Activated CD4-positive, alpha-beta memory T cell treated with anti-CD3 and anti-CD28 coated beads, Interleukin-2, amount 10 ng/mL, durations not matched to agents 7 days and 5 days (primary cell): Measurements from ENCODE around the gene LVRN. TPM values are rescaled to one million over a fixed set of nuclear protein-coding genes. Genes with fewer than 3 reads are reported as not detected.

Source experiments
- CTCF ChIA-PET: fragments of 350-600 bp; sonication (Branson Sonifier 250); formaldehyde crosslinking; loops from one replicate; lab custom pipeline; 2021; ENCODE audit warnings: antibody characterized with exemption, inconsistent platforms; lab: Charles Lee
- POLR2A ChIA-PET: fragments of 350-600 bp; sonication (Branson Sonifier 250); formaldehyde crosslinking; loops from one replicate; lab custom pipeline; 2021; ENCODE audit warnings: antibody characterized with exemption; lab: Charles Lee
- DNase-seq: peaks from one replicate; pipeline ENCODE4 v3.0.0-alpha.2; 2020
- H3K27ac Mint-ChIP-seq: one replicate; pipeline ENCODE4 v1.8.0; 2021; ENCODE audit warnings: mild to moderate bottlenecking, mixed read lengths
- H3K27me3 Mint-ChIP-seq: one replicate; pipeline ENCODE4 v1.8.0; 2021; ENCODE audit warnings: mixed read lengths
- H3K36me3 Mint-ChIP-seq: one replicate; pipeline ENCODE4 v1.8.0; 2021; ENCODE audit warnings: low read depth, mixed read lengths
- H3K4me1 Mint-ChIP-seq: one replicate; pipeline ENCODE4 v1.8.0; 2021; ENCODE audit warnings: mixed read lengths
- H3K4me3 Mint-ChIP-seq: one replicate; pipeline ENCODE4 v1.8.0; 2021; ENCODE audit warnings: mild to moderate bottlenecking, mixed read lengths
- H3K9me3 Mint-ChIP-seq: one replicate; pipeline ENCODE4 v1.8.0; 2021; ENCODE audit warnings: mixed read lengths
- total RNA-seq, 2 experiments: library from RNA; stranded (reverse); gene quantifications; one replicate each; pipeline ENCODE4 v1.2.3, GENCODE V29; 2021

LVRN gene
- total RNA-seq, 2 experiments from 2014 or later: 0.13 TPM; not detected in 1

DNA sequence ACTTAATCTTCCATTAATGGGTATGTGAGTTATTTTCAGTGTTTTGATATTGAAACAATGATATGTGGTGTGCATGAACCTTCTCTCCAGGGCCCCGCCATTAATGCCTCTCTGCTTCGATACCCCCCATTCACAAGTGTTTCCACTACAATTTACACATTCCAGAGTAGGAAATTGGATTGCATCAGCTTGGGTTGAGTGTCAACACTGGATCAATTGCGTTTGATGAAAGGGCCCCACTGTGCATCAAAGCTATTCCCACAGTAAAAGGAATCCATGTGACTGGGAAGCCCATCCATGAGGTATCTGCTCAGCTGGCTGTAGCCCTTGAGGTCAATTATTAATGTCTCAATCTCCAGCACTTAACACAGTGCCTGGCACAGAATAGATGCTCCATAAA lies 17.8 kb upstream of the LVRN start:
- H3K9me3 Mint-ChIP-seq: no peaks in the 10 kb centered on the region
- no peak for DNase-seq
- H3K36me3 Mint-ChIP-seq: no peaks in the 10 kb centered on the region
- ChIA-PET CTCF (no interaction called here), POLR2A (no interaction called here)
- H3K4me3 Mint-ChIP-seq: no peak overlapping the region
- H3K4me1 Mint-ChIP-seq: no peaks in the 10 kb centered on the region
- H3K27me3 Mint-ChIP-seq: no peaks in the 10 kb centered on the region
- H3K27ac Mint-ChIP-seq: no peak overlapping the region

DNA sequence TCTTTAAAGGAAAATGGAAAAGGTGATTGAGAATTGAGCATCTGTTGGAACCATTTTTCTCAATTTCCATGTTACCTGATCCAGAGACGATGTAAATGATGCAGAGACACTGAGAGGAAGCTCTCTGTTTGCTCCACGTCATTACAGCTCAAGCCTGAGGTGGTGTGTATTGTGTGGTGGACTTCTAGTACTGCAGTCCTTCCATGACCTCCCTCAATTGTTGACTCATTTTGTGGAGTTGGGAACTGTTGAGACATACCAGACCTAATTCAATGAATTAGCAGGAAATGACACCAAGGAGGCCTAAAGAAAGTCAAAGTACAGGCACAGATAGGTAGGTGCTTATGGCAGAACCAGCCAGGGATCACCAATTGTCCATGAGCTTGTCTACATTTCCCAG lies 15.6 kb upstream of the LVRN start:
- DNase-seq: no peak
- CTCF ChIA-PET: no interaction called here
- POLR2A ChIA-PET: no interaction called here
- no peak overlapping the region for H3K27ac Mint-ChIP-seq
- peaks cover 2% of the 10 kb centered on the region for H3K27me3 Mint-ChIP-seq
- H3K4me3 Mint-ChIP-seq: no peak overlapping the region
- H3K36me3 Mint-ChIP-seq: no peaks in the 10 kb centered on the region
- no peaks in the 10 kb centered on the region for H3K9me3 Mint-ChIP-seq
- no peaks in the 10 kb centered on the region for H3K4me1 Mint-ChIP-seq

DNA sequence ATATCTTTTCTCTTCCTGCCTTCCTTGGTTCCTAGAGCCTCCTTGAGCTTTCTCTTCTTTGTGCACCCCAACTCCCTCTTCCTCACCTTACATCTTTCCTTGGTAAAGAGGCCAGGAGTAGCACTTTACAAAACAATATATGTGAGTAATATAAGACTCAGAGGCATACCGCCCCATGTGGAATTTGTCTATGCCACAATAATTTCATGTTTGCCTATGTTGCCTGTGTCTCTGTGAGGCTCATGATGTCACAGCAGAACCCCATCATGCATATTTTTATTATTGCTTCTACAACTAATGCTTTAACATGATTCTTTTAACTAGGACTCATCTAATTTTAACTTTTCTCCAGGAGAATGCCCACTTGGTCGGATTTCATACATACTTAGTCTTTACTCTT lies 15.0 kb upstream of the LVRN start:
- no peaks in the 10 kb centered on the region for H3K4me1 Mint-ChIP-seq
- ChIA-PET CTCF (no interaction called here), POLR2A (no interaction called here)
- H3K9me3 Mint-ChIP-seq: no peaks in the 10 kb centered on the region
- H3K27me3 Mint-ChIP-seq: peaks cover 2% of the 10 kb centered on the region
- H3K4me3 Mint-ChIP-seq: no peak overlapping the region
- no peak overlapping the region for H3K27ac Mint-ChIP-seq
- H3K36me3 Mint-ChIP-seq: no peaks in the 10 kb centered on the region
- no peak for DNase-seq

DNA sequence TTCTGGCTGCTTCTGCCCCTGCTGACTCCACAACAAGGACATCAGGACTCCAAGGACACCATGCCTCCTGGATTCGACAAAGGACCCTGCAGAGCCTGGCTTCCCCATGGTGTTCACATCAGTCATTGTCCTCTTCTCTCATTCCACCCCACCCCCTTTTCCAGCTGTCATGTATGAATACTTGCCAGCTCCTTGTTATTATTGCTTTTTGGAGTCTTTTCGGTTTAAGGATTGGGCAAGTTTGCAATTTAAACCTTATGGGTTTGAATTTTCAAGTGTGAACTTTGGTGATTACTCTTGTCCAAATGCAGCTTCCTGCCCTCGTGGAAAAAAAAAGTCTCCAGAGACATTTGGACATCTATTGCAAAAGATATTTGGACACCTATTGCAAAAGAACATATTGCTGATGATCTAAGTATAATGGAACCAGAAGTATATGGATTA lies 14.2 kb upstream of the LVRN start:
- Mint-ChIP-seq H3K4me1 (no peaks in the 10 kb centered on the region), H3K4me3 (no peak overlapping the region), H3K27me3 (peaks cover 5% of the 10 kb centered on the region), H3K9me3 (no peaks in the 10 kb centered on the region), H3K36me3 (no peaks in the 10 kb centered on the region), H3K27ac (no peak overlapping the region)
- ChIA-PET POLR2A (no interaction called here), CTCF (no interaction called here)
- no peak for DNase-seq

DNA sequence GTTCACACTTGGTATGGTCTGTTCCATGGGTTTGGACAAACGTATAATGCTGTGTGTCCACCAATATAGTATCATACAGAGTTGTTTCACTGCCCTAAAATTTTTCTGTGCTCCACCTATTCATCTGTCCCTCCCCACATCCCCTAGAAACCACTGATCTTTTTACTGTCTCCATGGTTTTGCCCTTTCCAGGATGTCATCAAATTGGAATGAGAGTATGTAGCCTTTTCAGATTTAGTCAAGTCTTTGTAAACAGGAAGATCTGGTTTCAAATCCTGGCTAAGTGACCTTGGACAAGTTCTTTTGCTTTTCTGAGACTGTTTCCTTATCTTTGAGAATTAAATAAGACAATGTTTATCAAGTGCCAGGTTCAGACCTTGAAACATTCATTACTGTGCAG lies 13.2 kb upstream of the LVRN start:
- H3K4me1 Mint-ChIP-seq: no peaks in the 10 kb centered on the region
- no peak overlapping the region for H3K4me3 Mint-ChIP-seq
- no peak overlapping the region for H3K27ac Mint-ChIP-seq
- ChIA-PET CTCF (no interaction called here), POLR2A (no interaction called here)
- H3K36me3 Mint-ChIP-seq: no peaks in the 10 kb centered on the region
- DNase-seq: no peak
- no peaks in the 10 kb centered on the region for H3K9me3 Mint-ChIP-seq
- peaks cover 5% of the 10 kb centered on the region for H3K27me3 Mint-ChIP-seq

DNA sequence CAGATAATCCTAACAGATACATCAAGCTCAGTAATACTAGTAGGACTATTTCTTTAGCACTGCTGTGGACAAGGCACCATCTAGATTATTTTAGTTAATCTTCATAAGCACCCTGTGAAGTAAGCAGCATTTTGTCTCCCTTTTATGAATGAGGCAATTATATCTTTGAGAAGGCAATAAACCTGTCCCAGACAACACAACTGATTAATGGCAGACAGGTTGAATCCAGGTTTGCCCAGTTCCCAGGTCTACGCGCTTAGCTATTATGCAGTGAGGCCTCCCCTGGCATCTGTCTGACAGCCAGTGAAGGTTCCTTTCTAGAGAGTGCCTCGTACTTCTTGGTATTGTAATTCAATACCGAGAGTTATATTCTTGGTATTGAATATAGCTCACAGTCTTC lies 9.7 kb upstream of the LVRN start:
- Mint-ChIP-seq H3K9me3 (no peaks in the 10 kb centered on the region), H3K4me1 (no peaks in the 10 kb centered on the region), H3K4me3 (no peak overlapping the region), H3K36me3 (no peaks in the 10 kb centered on the region), H3K27ac (no peak overlapping the region), H3K27me3 (peaks cover 5% of the 10 kb centered on the region)
- ChIA-PET CTCF (no interaction called here), POLR2A (no interaction called here)
- DNase-seq: no peak

DNA sequence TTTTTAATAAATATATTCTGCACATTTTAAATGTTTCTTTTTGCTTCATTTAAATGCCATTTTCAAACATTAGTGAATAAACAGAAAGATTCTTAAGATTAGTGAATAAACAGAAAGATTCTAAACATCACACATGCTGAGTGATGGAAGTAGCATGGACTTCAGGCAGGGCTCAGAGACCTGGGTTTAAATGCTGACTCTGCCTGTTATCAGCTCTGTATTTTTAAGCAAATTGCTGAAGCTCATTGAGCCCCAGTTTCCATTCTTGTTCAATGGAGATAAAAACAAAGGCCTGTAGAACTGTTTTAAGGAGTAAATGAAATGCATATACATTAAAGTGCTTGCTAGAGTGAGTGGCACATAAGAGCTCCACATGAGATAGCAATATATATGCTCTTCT lies 8.1 kb upstream of the LVRN start:
- no peak for DNase-seq
- no peaks in the 10 kb centered on the region for H3K9me3 Mint-ChIP-seq
- no peak overlapping the region for H3K27ac Mint-ChIP-seq
- no peak overlapping the region for H3K4me3 Mint-ChIP-seq
- H3K4me1 Mint-ChIP-seq: no peaks in the 10 kb centered on the region
- POLR2A ChIA-PET: no interaction called here
- no peaks in the 10 kb centered on the region for H3K36me3 Mint-ChIP-seq
- peaks cover 12% of the 10 kb centered on the region for H3K27me3 Mint-ChIP-seq
- CTCF ChIA-PET: no interaction called here

DNA sequence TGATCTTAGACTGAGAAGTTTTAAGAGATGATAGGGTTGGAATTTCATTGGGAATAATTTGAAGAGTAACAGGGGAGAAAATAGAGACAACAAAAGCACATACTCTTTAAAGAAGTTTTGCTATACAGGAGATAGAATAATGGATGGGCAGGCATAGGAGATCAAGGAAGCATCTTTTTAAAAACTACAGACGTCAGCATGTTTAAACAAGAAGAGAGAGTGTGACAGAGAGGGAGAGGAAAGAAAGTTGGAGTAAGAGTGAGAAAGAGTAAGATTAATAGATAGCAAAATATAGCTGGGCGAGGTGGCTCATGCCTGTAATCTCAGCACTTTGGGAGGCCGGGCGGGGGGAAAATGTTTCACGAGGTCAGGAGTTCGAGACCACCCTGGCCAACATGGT lies 5.3 kb upstream of the LVRN start:
- Mint-ChIP-seq H3K27ac (no peak overlapping the region), H3K9me3 (no peaks in the 10 kb centered on the region), H3K36me3 (no peaks in the 10 kb centered on the region), H3K4me3 (no peak overlapping the region), H3K27me3 (peaks cover 33% of the 10 kb centered on the region), H3K4me1 (no peaks in the 10 kb centered on the region)
- CTCF ChIA-PET: no interaction called here
- DNase-seq: no peak
- POLR2A ChIA-PET: no interaction called here

DNA sequence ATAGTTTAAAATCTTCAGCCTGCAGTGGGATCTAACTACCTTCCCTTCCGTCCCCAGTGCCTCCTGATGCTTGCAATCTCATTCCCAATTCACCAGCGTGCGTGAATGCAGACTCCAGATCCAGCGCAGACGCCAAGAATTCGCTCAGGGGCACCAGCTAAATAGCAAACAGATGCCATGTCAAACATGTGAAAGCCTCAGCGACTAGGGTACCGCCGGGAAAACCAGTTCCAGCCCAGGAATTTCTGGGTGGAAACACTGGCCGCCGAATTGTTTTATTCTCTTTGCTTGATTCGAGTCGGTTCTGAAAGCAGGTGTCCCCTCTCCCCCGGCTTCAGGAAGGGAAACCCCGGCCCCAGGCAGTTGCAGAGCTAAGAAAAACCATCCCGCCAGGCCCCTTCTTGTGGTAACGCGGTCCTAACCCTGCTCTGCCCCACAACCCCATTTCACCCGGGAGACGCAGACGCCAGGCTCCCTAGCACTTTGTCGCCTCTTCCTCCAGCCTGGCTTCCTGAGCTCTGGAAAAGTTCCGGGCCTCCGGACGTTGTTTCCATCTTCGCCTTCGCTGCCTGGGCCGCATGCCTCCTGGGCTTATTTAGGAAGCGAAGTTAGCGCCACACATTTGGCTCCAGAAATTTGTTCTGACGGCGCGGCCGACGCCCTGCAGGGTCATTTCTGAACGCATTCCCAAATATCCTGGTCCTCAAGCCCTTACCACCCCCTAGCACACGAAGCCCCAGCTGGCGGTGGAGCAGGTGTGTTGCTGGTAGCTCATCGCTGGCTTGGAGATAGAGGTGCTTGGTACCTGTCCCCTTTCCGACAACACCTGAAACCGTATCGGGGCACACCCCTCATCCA lies 665 bp upstream of the LVRN start:
- Mint-ChIP-seq H3K27ac (no peak overlapping the region), H3K4me3 (no peak overlapping the region), H3K27me3 (peaks cover 63% of the 10 kb centered on the region), H3K36me3 (no peaks in the 10 kb centered on the region), H3K9me3 (no peaks in the 10 kb centered on the region), H3K4me1 (no peaks in the 10 kb centered on the region)
- ChIA-PET CTCF (no interaction called here), POLR2A (no interaction called here)
- no peak for DNase-seq

DNA sequence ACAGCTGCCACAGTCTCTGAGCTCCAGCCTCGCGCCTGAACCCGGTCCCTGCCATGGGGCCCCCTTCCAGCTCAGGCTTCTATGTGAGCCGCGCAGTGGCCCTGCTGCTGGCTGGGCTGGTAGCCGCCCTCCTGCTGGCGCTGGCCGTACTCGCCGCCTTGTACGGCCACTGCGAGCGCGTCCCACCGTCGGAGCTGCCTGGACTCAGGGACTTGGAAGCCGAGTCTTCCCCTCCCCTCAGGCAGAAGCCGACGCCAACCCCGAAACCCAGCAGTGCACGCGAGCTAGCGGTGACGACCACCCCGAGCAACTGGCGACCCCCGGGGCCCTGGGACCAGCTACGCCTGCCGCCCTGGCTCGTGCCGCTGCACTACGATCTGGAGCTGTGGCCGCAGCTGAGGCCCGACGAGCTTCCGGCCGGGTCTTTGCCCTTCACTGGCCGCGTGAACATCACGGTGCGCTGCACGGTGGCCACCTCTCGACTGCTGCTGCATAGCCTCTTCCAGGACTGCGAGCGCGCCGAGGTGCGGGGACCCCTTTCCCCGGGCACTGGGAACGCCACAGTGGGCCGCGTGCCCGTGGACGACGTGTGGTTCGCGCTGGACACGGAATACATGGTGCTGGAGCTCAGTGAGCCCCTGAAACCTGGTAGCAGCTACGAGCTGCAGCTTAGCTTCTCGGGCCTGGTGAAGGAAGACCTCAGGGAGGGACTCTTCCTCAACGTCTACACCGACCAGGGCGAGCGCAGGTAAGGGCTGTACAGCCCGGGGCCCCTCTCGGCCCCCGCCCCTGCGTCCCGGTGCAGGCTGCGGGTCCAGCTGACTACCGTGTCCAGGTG lies 509 bp downstream of the LVRN start:
- H3K27me3 Mint-ChIP-seq: peaks cover 66% of the 10 kb centered on the region
- H3K36me3 Mint-ChIP-seq: no peaks in the 10 kb centered on the region
- H3K4me1 Mint-ChIP-seq: no peaks in the 10 kb centered on the region
- no peak overlapping the region for H3K27ac Mint-ChIP-seq
- CTCF ChIA-PET: no interaction called here
- no peak overlapping the region for H3K4me3 Mint-ChIP-seq
- no peaks in the 10 kb centered on the region for H3K9me3 Mint-ChIP-seq
- POLR2A ChIA-PET: no interaction called here
- DNase-seq: no peak

DNA sequence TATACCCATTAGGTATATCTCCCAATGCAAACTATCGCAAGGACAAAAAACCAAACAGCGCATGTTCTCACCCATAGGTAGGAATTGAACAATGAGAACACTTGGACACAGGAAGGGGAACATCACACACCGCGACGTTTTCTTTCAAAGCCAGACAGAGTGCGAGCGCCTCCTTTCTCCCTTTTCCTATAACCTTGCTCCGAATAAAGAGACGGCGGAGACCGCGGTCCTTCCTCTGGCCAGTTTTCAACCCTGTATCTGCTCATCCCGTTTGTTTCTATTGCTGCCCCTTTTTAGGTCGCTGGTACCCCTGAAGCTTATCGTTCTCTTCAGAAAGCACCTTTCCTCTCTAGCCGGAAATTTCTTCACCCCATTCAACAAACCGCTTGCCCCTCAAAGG lies 1.3 kb downstream of the LVRN start:
- Mint-ChIP-seq H3K27me3 (peaks cover 68% of the 10 kb centered on the region), H3K27ac (no peak overlapping the region), H3K4me1 (no peaks in the 10 kb centered on the region), H3K9me3 (no peaks in the 10 kb centered on the region), H3K4me3 (no peak overlapping the region), H3K36me3 (no peaks in the 10 kb centered on the region)
- ChIA-PET POLR2A (no interaction called here), CTCF (no interaction called here)
- no peak for DNase-seq

DNA sequence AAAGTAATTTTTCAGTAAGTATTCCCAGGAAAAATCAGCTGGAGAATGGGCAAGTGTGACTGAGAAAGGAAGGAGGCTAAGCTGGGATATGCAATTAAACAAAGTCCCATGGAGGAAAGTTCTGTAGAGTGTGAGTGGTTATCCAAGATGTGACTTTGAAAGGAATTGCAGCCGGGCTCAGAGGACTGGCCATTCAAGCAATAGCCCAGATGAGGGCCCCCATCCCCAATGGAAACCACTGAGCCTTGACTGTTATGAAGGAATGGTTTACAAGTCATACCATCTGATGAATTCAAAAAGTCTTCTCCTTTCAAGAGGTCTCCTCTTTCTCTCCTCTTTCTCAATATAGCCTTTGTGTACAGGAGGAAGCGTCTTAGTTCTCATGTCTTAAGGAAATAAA lies 6.5 kb downstream of the LVRN start:
- no peaks in the 10 kb centered on the region for H3K9me3 Mint-ChIP-seq

DNA sequence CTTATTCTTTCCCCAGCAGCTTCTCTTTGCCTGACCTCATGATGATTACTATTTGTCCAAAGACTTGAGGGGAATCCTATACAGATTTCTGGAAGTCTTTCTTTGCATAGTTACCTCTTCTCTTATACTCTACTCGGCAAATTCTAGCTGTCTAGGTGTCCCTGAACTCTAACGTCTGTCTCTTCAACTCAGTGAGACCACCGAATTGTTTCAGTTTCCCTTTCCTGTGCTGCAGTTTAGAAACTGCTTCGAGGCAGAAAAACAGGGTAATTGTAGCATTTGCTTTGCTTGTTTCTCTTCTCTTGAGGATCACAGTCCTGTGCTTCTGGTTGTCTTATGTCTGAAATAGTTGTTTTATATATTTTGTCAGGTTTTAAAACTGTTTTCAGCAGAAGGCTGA lies 14.8 kb downstream of the LVRN start:
- Mint-ChIP-seq H3K27ac (no peak overlapping the region), H3K36me3 (no peaks in the 10 kb centered on the region), H3K9me3 (no peaks in the 10 kb centered on the region), H3K4me3 (no peak overlapping the region), H3K4me1 (peaks cover 9% of the 10 kb centered on the region), H3K27me3 (peaks cover 23% of the 10 kb centered on the region)
- CTCF ChIA-PET: no interaction called here
- POLR2A ChIA-PET: no interaction called here
- no peak for DNase-seq

More for the DNA sequence above, 6.5 kb downstream of the LVRN start:
- ChIA-PET CTCF (no interaction called here), POLR2A (no interaction called here)
- no peak for DNase-seq
- no peaks in the 10 kb centered on the region for H3K4me1 Mint-ChIP-seq
- no peak overlapping the region for H3K4me3 Mint-ChIP-seq
- H3K27ac Mint-ChIP-seq: no peak overlapping the region
- peaks cover 40% of the 10 kb centered on the region for H3K27me3 Mint-ChIP-seq
- H3K36me3 Mint-ChIP-seq: no peaks in the 10 kb centered on the region
